GM19452 (cell line): ENCODE results near the gene SGCG.

ENCODE experiments used
- ATAC-seq: cut with Tn5 transposase; IDR thresholded peaks from one replicate; pipeline ENCODE4 v1.9.1; 2021; ENCODE audit not compliant: unreplicated experiment

The SGCG gene

GRCh38 chr13:23323946-23324709 lies 143.3 kb downstream of the SGCG start:
- no peak for ATAC-seq

- ATAC-seq = no peak
Measured at GRCh38 chr13:23325191-23325590, 144.4 kb downstream of the SGCG start.

GRCh38 chr13:23330356-23330755 lies 149.6 kb downstream of the SGCG start:
- no peak for ATAC-seq

- no peak for ATAC-seq
Measured at GRCh38 chr13:23339225-23339624, 158.4 kb downstream of the SGCG start.

GRCh38 chr13:23344931-23345595 lies 164.3 kb downstream of the SGCG start:
- no peak for ATAC-seq

GRCh38 chr13:23347601-23348000 lies 166.8 kb downstream of the SGCG start:
- no peak for ATAC-seq

- ATAC-seq = no peak
Measured at GRCh38 chr13:23348262-23349127, 167.7 kb downstream of the SGCG start.

- ATAC-seq = no peak
Measured at GRCh38 chr13:23349161-23349897, 168.6 kb downstream of the SGCG start.

- no peak for ATAC-seq
Measured at GRCh38 chr13:23350009-23350408, 169.2 kb downstream of the SGCG start.

GRCh38 chr13:23352161-23352560 lies 171.4 kb downstream of the SGCG start:
- no peak for ATAC-seq

GRCh38 chr13:23354520-23354919 lies 173.7 kb downstream of the SGCG start:
- ATAC-seq = no peak

- no peak for ATAC-seq
Measured at GRCh38 chr13:23356368-23356767, 175.6 kb downstream of the SGCG start.

- ATAC-seq = no peak
Measured at GRCh38 chr13:23357349-23357748, 176.6 kb downstream of the SGCG start.

GRCh38 chr13:23359882-23360281 lies 179.1 kb downstream of the SGCG start:
- ATAC-seq = no peak

- ATAC-seq = no peak
Measured at GRCh38 chr13:23365652-23366051, 184.9 kb downstream of the SGCG start.

GRCh38 chr13:23367907-23368306 lies 187.1 kb downstream of the SGCG start:
- no peak for ATAC-seq

- no peak for ATAC-seq
Measured at GRCh38 chr13:23372264-23372906, 191.6 kb downstream of the SGCG start.
